Limb (tissue), 2 donors: Measurements from ENCODE around the gene ABCA10.

Source experiments
- DNase-seq, 2 donors: peaks; one replicate each; pipeline ENCODE4 v3.0.0-alpha.2; 2016; ENCODE audit errors: extremely low spot score in 2 of 2

Gene ABCA10

GRCh38 chr17:69164206-69164605 is 64.4 kb downstream of the ABCA10 start:
- DNase-seq: no peak

- DNase-seq: no peak
These were observed 69.2 kb downstream of the ABCA10 start for GRCh38 chr17:69159418-69159817.

GRCh38 chr17:69154267-69154666 is 74.4 kb downstream of the ABCA10 start:
- no peak for DNase-seq

GRCh38 chr17:69150333-69150732 is 78.3 kb downstream of the ABCA10 start:
- no peak for DNase-seq

GRCh38 chr17:69147460-69147859 is 81.2 kb downstream of the ABCA10 start:
- DNase-seq: no peak

- DNase-seq: no peak
These were observed 84.0 kb downstream of the ABCA10 start for GRCh38 chr17:69144331-69145255.

GRCh38 chr17:69143683-69144231 is 84.9 kb downstream of the ABCA10 start:
- no peak for DNase-seq

- DNase-seq: no peak
These were observed 85.5 kb downstream of the ABCA10 start for GRCh38 chr17:69143151-69143550.

- DNase-seq: peak in 1 of 2 donors; percentile 56
These were observed 86.3 kb downstream of the ABCA10 start for GRCh38 chr17:69142175-69142802.

- DNase-seq: peak in 1 of 2 donors; percentile 55
These were observed 87.0 kb downstream of the ABCA10 start, which contains the start of gene ABCA6 for GRCh38 chr17:69141431-69142174. TSS of gene ABCA6 (minus strand) at chr17:69141895. CDS start at chr17:69140703, 1,192 bp downstream.

GRCh38 chr17:69134112-69134511 is 94.5 kb downstream of the ABCA10 start:
- DNase-seq: no peak

GRCh38 chr17:69130627-69131296 is 97.9 kb downstream of the ABCA10 start:
- DNase-seq: no peak

- no peak for DNase-seq
These were observed 105.0 kb downstream of the ABCA10 start for GRCh38 chr17:69123626-69124025.

- no peak for DNase-seq
These were observed 106.6 kb downstream of the ABCA10 start for GRCh38 chr17:69122065-69122464.

GRCh38 chr17:69117855-69118784 is 110.5 kb downstream of the ABCA10 start:
- no peak for DNase-seq

GRCh38 chr17:69111794-69112193 is 116.8 kb downstream of the ABCA10 start:
- no peak for DNase-seq

GRCh38 chr17:69105907-69106730 is 122.5 kb downstream of the ABCA10 start:
- no peak for DNase-seq

- DNase-seq: no peak
These were observed 124.9 kb downstream of the ABCA10 start for GRCh38 chr17:69103557-69104233.
